Measurements from ENCODE around the gene BID.

Gene BID

DNA sequence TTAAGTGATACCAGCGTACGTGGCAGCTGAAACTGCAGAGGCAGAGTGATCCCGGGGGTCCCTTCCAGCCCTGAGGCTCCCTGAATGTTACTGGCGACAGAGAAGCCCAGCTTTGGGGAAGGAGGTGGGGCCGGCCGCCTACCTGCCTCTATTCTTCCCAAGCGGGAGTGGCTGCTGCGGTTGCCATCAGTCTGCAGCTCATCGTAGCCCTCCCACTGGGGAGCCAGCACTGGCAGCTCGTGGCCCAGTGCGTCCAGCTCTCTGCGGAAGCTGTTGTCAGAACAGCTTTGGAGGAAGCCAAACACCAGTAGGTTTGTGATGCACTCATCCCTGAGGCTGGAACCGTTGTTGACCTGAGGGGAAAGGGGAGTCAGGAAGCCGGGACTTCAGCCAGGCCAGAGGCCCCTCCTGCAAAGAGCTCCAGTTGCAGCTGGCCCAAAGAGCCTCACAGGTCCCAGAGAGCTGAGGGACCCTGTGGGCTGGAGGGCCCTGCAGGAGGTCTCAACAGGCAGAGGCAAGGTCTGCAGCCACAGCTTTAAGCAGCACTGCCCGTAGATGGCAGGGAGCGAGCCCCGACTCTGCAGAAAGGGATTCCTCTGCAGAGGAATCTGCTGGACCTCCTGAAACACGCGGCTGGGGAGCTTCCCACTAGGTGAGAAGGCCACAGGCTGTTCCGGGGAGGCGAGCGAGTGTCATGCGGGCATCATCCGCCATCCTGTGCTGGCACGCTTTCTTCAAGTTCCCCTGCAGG is 30.4 kb downstream of the BID start:
- peaks cover 3% of the 10 kb centered on the region; the same call in 1 of the 2 replicates for H3K4me1 ChIP-seq (ENCODE audit: control insufficient read depth, low read length)
- H3K36me3 ChIP-seq (ENCODE audit: control insufficient read depth, low read length) = peaks cover 13% of the 10 kb centered on the region
- no peak overlapping the region for H3K4me2 ChIP-seq (ENCODE audit: low read length)
- H3F3A ChIP-seq (ENCODE audit: control insufficient read depth, insufficient read depth) = no peaks in the 10 kb centered on the region
- no peaks in the 10 kb centered on the region for H3K9me2 ChIP-seq (replicated peaks; ENCODE audit: control insufficient read depth, low read length)
- H3K27me3 ChIP-seq (ENCODE audit: control insufficient read depth, low read length) = no peaks in the 10 kb centered on the region
- H3K4me3 ChIP-seq (ENCODE audit: low read length) = no peak overlapping the region
- peaks cover 3% of the 10 kb centered on the region; the same call in 1 of the 2 replicates for H4K20me1 ChIP-seq (ENCODE audit: control insufficient read depth, insufficient read depth, low read depth, low read length)
- no peaks in the 10 kb centered on the region for H3K79me2 ChIP-seq (ENCODE audit: control insufficient read depth, low read length)
- no peaks in the 10 kb centered on the region for H3K9me3 ChIP-seq (ENCODE audit: control insufficient read depth, insufficient read depth, low read length)
- TF ChIP-seq, protein P1, sequence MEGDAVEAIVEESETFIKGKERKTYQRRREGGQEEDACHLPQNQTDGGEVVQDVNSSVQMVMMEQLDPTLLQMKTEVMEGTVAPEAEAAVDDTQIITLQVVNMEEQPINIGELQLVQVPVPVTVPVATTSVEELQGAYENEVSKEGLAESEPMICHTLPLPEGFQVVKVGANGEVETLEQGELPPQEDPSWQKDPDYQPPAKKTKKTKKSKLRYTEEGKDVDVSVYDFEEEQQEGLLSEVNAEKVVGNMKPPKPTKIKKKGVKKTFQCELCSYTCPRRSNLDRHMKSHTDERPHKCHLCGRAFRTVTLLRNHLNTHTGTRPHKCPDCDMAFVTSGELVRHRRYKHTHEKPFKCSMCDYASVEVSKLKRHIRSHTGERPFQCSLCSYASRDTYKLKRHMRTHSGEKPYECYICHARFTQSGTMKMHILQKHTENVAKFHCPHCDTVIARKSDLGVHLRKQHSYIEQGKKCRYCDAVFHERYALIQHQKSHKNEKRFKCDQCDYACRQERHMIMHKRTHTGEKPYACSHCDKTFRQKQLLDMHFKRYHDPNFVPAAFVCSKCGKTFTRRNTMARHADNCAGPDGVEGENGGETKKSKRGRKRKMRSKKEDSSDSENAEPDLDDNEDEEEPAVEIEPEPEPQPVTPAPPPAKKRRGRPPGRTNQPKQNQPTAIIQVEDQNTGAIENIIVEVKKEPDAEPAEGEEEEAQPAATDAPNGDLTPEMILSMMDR (IDR thresholded peaks at IDR 0.05; ENCODE audit: low read depth, low read length, poor library complexity, severe bottlenecking) = no peak
- no peak for TF ChIP-seq EZH2phosphoT487 (IDR thresholded peaks at IDR 0.05; ENCODE audit: borderline replicate concordance, low read length)
- no peak overlapping the region for H3K27ac ChIP-seq (ENCODE audit: low read depth, low read length)

DNA sequence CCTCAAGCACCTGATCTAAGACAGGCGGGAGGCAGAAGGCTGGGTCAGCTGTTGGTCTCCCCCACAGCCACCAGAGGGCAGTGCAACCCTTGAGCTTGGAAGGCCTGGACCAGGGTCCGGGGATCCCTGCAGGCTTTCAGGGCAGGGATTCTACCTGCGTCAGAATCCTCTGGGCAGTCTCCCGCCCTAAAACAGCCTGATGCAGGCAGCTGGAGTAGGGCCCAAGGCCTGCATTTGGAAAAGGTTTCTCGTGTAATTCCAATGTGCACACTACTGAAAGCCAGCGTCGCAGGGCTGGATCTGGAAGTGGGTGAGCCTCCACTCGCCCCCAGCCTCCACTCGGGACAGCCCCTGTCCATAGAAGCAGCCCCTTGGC is 31.8 kb downstream of the BID start:
- no peaks in the 10 kb centered on the region for H3F3A ChIP-seq (ENCODE audit: control insufficient read depth, insufficient read depth)
- no peaks in the 10 kb centered on the region for H3K27me3 ChIP-seq (ENCODE audit: control insufficient read depth, low read length)
- H3K27ac ChIP-seq (ENCODE audit: low read depth, low read length) = no peak overlapping the region
- peaks cover 3% of the 10 kb centered on the region; the same call in 1 of the 2 replicates for H4K20me1 ChIP-seq (ENCODE audit: control insufficient read depth, insufficient read depth, low read depth, low read length)
- H3K9me3 ChIP-seq (ENCODE audit: control insufficient read depth, insufficient read depth, low read length) = no peaks in the 10 kb centered on the region
- no peaks in the 10 kb centered on the region for H3K79me2 ChIP-seq (ENCODE audit: control insufficient read depth, low read length)
- H3K4me3 ChIP-seq (ENCODE audit: low read length) = no peak overlapping the region
- H3K4me2 ChIP-seq (ENCODE audit: low read length) = no peak overlapping the region
- H3K4me1 ChIP-seq (ENCODE audit: control insufficient read depth, low read length) = peaks cover 3% of the 10 kb centered on the region; the same call in 1 of the 2 replicates
- H3K36me3 ChIP-seq (ENCODE audit: control insufficient read depth, low read length) = peaks cover 25% of the 10 kb centered on the region
- H3K9me2 ChIP-seq (replicated peaks; ENCODE audit: control insufficient read depth, low read length) = no peaks in the 10 kb centered on the region
- TF ChIP-seq, protein P1 (IDR thresholded peaks at IDR 0.05; ENCODE audit: low read depth, low read length, poor library complexity, severe bottlenecking) = peak; percentile 80
- TF ChIP-seq EZH2phosphoT487 (IDR thresholded peaks at IDR 0.05; ENCODE audit: borderline replicate concordance, low read length) = no peak

- Histone ChIP-seq H3K9me3 (ENCODE audit: control insufficient read depth, insufficient read depth, low read length) (no peaks in the 10 kb centered on the region), H3K27me3 (ENCODE audit: control insufficient read depth, low read length) (no peaks in the 10 kb centered on the region), H3K9me2 (replicated peaks; ENCODE audit: control insufficient read depth, low read length) (no peaks in the 10 kb centered on the region), H3K4me3 (ENCODE audit: low read length) (no peak overlapping the region), H3F3A (ENCODE audit: control insufficient read depth, insufficient read depth) (no peaks in the 10 kb centered on the region), H3K36me3 (ENCODE audit: control insufficient read depth, low read length) (peaks cover 25% of the 10 kb centered on the region), H3K4me2 (ENCODE audit: low read length) (no peak overlapping the region), H4K20me1 (ENCODE audit: control insufficient read depth, insufficient read depth, low read depth, low read length) (peaks cover 3% of the 10 kb centered on the region; the same call in 1 of the 2 replicates), H3K4me1 (ENCODE audit: control insufficient read depth, low read length) (peaks cover 3% of the 10 kb centered on the region; the same call in 1 of the 2 replicates), H3K27ac (ENCODE audit: low read depth, low read length) (no peak overlapping the region), H3K79me2 (ENCODE audit: control insufficient read depth, low read length) (no peaks in the 10 kb centered on the region)
- TF ChIP-seq EZH2phosphoT487 (IDR thresholded peaks at IDR 0.05; ENCODE audit: borderline replicate concordance, low read length) = no peak
- TF ChIP-seq, protein P1 (IDR thresholded peaks at IDR 0.05; ENCODE audit: low read depth, low read length, poor library complexity, severe bottlenecking) = no peak
Measured at GRCh38 chr22:17741866-17742526, 32.3 kb downstream of the BID start.

All from DOHH2 (cell line).